ENCODE data around the gene CYBB. TPM values are rescaled to one million over a fixed set of nuclear protein-coding genes. Genes with fewer than 3 reads are reported as not detected.

The CYBB gene
- total and polyA plus RNA-seq, 3 donors from 2014 or later, result 1.3 to 15.7 (median 4.2) TPM

- H3K4me1 ChIP-seq, result no peaks in the 10 kb centered on the region
- no peak overlapping the region for H3K27ac ChIP-seq
- H3K36me3 ChIP-seq (ENCODE audit: low read depth, missing control alignments), result no peaks in the 10 kb centered on the region
- no peaks in the 10 kb centered on the region for H3K9me3 ChIP-seq
- H3K27me3 ChIP-seq, result no peaks in the 10 kb centered on the region
- WGBS, 2 donors, result 68 to 85% methylated on average over 2 of the region's 2 CpGs
- TF ChIP-seq POLR2A (IDR thresholded peaks at IDR 0.05), result no peak
- no peak for TF ChIP-seq CTCF (IDR thresholded peaks at IDR 0.05)
- H3K4me3 ChIP-seq, result no peak overlapping the region
- intact Hi-C loops (cut with DNase I; ENCODE audit: low total_unique reads), result no loop called here
- no peak for DNase-seq
Measured at GRCh38 chrX:37818031-37818430, 38.2 kb downstream of the CYBB start.

- Histone ChIP-seq H3K4me3 (no peak overlapping the region), H3K4me1 (no peaks in the 10 kb centered on the region), H3K27ac (no peak overlapping the region), H3K9me3 (no peaks in the 10 kb centered on the region), H3K36me3 (ENCODE audit: low read depth, missing control alignments) (no peaks in the 10 kb centered on the region), H3K27me3 (no peaks in the 10 kb centered on the region)
- TF ChIP-seq CTCF (IDR thresholded peaks at IDR 0.05) (no peak), POLR2A (IDR thresholded peaks at IDR 0.05) (no peak)
- WGBS, 2 donors, result 93 to 96% methylated on average over 1 of the region's 1 CpG
- no peak for DNase-seq
- intact Hi-C loops (cut with DNase I; ENCODE audit: low total_unique reads), result loop anchor here (10.0 kb wide), 1 partner anchor 76 kb away; no protein-coding TSS in a partner anchor
Measured at GRCh38 chrX:37820646-37821045, 40.8 kb downstream of the CYBB start.

- no peak for DNase-seq
- H3K9me3 ChIP-seq, result no peaks in the 10 kb centered on the region
- intact Hi-C loops (cut with DNase I; ENCODE audit: low total_unique reads), result loop anchor here (10.0 kb wide), 1 partner anchor 80 kb away; no protein-coding TSS in a partner anchor
- H3K4me1 ChIP-seq, result no peaks in the 10 kb centered on the region
- H3K36me3 ChIP-seq (ENCODE audit: low read depth, missing control alignments), result no peaks in the 10 kb centered on the region
- no peak overlapping the region for H3K4me3 ChIP-seq
- no peak overlapping the region for H3K27ac ChIP-seq
- TF ChIP-seq CTCF (IDR thresholded peaks at IDR 0.05), result no peak
- no peak for TF ChIP-seq POLR2A (IDR thresholded peaks at IDR 0.05)
- no peaks in the 10 kb centered on the region for H3K27me3 ChIP-seq
- WGBS, 2 donors, result 53 to 80% methylated on average over 1 of the region's 1 CpG
Measured at GRCh38 chrX:37824491-37825214, 44.8 kb downstream of the CYBB start.

GRCh38 chrX:37825215-37825842 is 45.5 kb downstream of the CYBB start:
- Histone ChIP-seq H3K9me3 (no peaks in the 10 kb centered on the region), H3K4me3 (no peak overlapping the region), H3K27ac (no peak overlapping the region), H3K4me1 (no peaks in the 10 kb centered on the region), H3K36me3 (ENCODE audit: low read depth, missing control alignments) (no peaks in the 10 kb centered on the region), H3K27me3 (no peaks in the 10 kb centered on the region)
- intact Hi-C loops (cut with DNase I; ENCODE audit: low total_unique reads), result loop anchor here (10.0 kb wide), 1 partner anchor 81 kb away; no protein-coding TSS in a partner anchor
- peak; percentile 62 to 79 (median 70) for TF ChIP-seq CTCF (IDR thresholded peaks at IDR 0.05)
- TF ChIP-seq POLR2A (IDR thresholded peaks at IDR 0.05), result no peak
- WGBS, 2 donors, result 9 to 22% methylated on average over 2 to 3 of the region's 3 CpGs
- peak; percentile 33 for DNase-seq

Data from testis (tissue), 3 donors.